ENCODE results near the gene TRIM65. TPM values are rescaled to one million over a fixed set of nuclear protein-coding genes. Genes with fewer than 3 reads are reported as not detected.

Gene TRIM65
- polyA plus RNA-seq, 6 donors from 2014 or later, result 15.4 to 33.0 (median 23.4) TPM

- H3K36me3 Mint-ChIP-seq, result no peaks in the 10 kb centered on the region
- H3K9me3 Mint-ChIP-seq, result no peaks in the 10 kb centered on the region
- ATAC-seq (ENCODE audit: low read depth in 2 of 2) (no peak), DNase-seq (no peak)
- H3K4me3 Mint-ChIP-seq, result no peak overlapping the region
- H3K27ac Mint-ChIP-seq, result peak overlapping the region in 1 of 6 donors; percentile 76
- H3K4me1 Mint-ChIP-seq, result peaks cover under 1 to 9% (median 4%) of the 10 kb centered on the region in 3 donors
- no peaks in the 10 kb centered on the region for H3K27me3 Mint-ChIP-seq
Observed at GRCh38 chr17:75909812-75910274, 13.1 kb upstream of the TRIM65 start.

- Mint-ChIP-seq H3K4me1 (peaks cover 4 to 10% (median 4%) of the 10 kb centered on the region in 3 donors), H3K36me3 (no peaks in the 10 kb centered on the region), H3K27me3 (no peaks in the 10 kb centered on the region), H3K9me3 (no peaks in the 10 kb centered on the region), H3K4me3 (peak overlapping the region in 2 of 8 donors; percentile 33 to 75), H3K27ac (no peak overlapping the region)
- ATAC-seq (ENCODE audit: low read depth in 2 of 2), result no peak
- DNase-seq, result no peak
Observed at GRCh38 chr17:75909051-75909811, 12.5 kb upstream of the TRIM65 start.

- Mint-ChIP-seq H3K36me3 (no peaks in the 10 kb centered on the region), H3K9me3 (no peaks in the 10 kb centered on the region), H3K4me1 (peaks cover 7 to 15% (median 11%) of the 10 kb centered on the region in 3 donors), H3K27ac (no peak overlapping the region), H3K4me3 (no peak overlapping the region), H3K27me3 (no peaks in the 10 kb centered on the region)
- DNase-seq (no peak), ATAC-seq (ENCODE audit: low read depth in 2 of 2) (no peak)
Observed at GRCh38 chr17:75908201-75908600, 11.4 kb upstream of the TRIM65 start.

GRCh38 chr17:75906143-75906884 lies 9.6 kb upstream of the TRIM65 start:
- ATAC-seq (ENCODE audit: low read depth in 2 of 2), result no peak
- H3K27ac Mint-ChIP-seq, result peak overlapping the region in 2 of 6 donors; percentile 65 to 86
- no peaks in the 10 kb centered on the region for H3K27me3 Mint-ChIP-seq
- H3K4me3 Mint-ChIP-seq, result peak overlapping the region; percentile 15 to 73 (median 54)
- DNase-seq, result no peak
- H3K9me3 Mint-ChIP-seq, result no peaks in the 10 kb centered on the region
- no peaks in the 10 kb centered on the region for H3K36me3 Mint-ChIP-seq
- peaks cover 7 to 15% (median 11%) of the 10 kb centered on the region in 3 donors for H3K4me1 Mint-ChIP-seq

- peak within 1 kb of the TSS; percentile 90 to 95 (median 92) for H3K4me3 Mint-ChIP-seq
Observed at GRCh38 chr17:75904749-75905521, 8.2 kb upstream of the TRIM65 start, which contains the start of gene MRPL38. Gene MRPL38, minus strand, starts transcription at chr17:75904884. Its CDS starts 9 bp downstream, at chr17:75904875.

GRCh38 chr17:75902406-75902805 lies 5.7 kb upstream of the TRIM65 start:
- no peak for ATAC-seq (ENCODE audit: low read depth in 2 of 2)
- Mint-ChIP-seq H3K27me3 (no peaks in the 10 kb centered on the region), H3K9me3 (no peaks in the 10 kb centered on the region)

More at GRCh38 chr17:75904749-75905521, 8.2 kb upstream of the TRIM65 start, which contains the start of gene MRPL38:
- H3K27me3 Mint-ChIP-seq, result no peaks in the 10 kb centered on the region
- DNase-seq (peak; percentile 97), ATAC-seq (ENCODE audit: low read depth in 2 of 2) (peak; percentile 96 to 98)
- no peaks in the 10 kb centered on the region for H3K9me3 Mint-ChIP-seq
- H3K36me3 Mint-ChIP-seq, result no peaks in the 10 kb centered on the region
- peaks cover 7 to 15% (median 13%) of the 10 kb centered on the region in 3 donors for H3K4me1 Mint-ChIP-seq
- peak within 1 kb of the TSS; percentile 75 to 97 (median 94) for H3K27ac Mint-ChIP-seq

GRCh38 chr17:75901727-75902126 lies 5.0 kb upstream of the TRIM65 start:
- peaks cover 7 to 19% (median 15%) of the 10 kb centered on the region in 3 donors for H3K4me1 Mint-ChIP-seq

More at GRCh38 chr17:75902406-75902805, 5.7 kb upstream of the TRIM65 start:
- H3K27ac Mint-ChIP-seq, result no peak overlapping the region
- no peak for DNase-seq
- H3K36me3 Mint-ChIP-seq, result peaks cover 0 to 7% of the 10 kb centered on the region in 2 donors
- peaks cover 7 to 17% (median 15%) of the 10 kb centered on the region in 3 donors for H3K4me1 Mint-ChIP-seq
- peak overlapping the region in 2 of 8 donors; percentile 25 to 56 for H3K4me3 Mint-ChIP-seq

GRCh38 chr17:75900691-75901533 lies 4.2 kb upstream of the TRIM65 start:
- ATAC-seq (ENCODE audit: low read depth in 2 of 2), result no peak
- Mint-ChIP-seq H3K36me3 (peaks cover 0 to 7% of the 10 kb centered on the region in 2 donors), H3K4me1 (peaks cover 7 to 20% (median 12%) of the 10 kb centered on the region in 3 donors), H3K4me3 (peak overlapping the region in 1 of 8 donors; percentile 59), H3K27ac (no peak overlapping the region), H3K9me3 (no peaks in the 10 kb centered on the region), H3K27me3 (no peaks in the 10 kb centered on the region)
- DNase-seq, result no peak

More at GRCh38 chr17:75901727-75902126, 5.0 kb upstream of the TRIM65 start:
- ATAC-seq (ENCODE audit: low read depth in 2 of 2) (no peak), DNase-seq (no peak)
- H3K27ac Mint-ChIP-seq, result peak overlapping the region in 1 of 6 donors; percentile 39
- peaks cover 0 to 7% of the 10 kb centered on the region in 2 donors for H3K36me3 Mint-ChIP-seq
- H3K9me3 Mint-ChIP-seq, result no peaks in the 10 kb centered on the region
- no peaks in the 10 kb centered on the region for H3K27me3 Mint-ChIP-seq
- H3K4me3 Mint-ChIP-seq, result peak overlapping the region in 3 of 8 donors; percentile 25 to 56 (median 53)

GRCh38 chr17:75899767-75900468 lies 3.2 kb upstream of the TRIM65 start:
- peaks cover 17 to 26% (median 18%) of the 10 kb centered on the region in 3 donors for H3K4me1 Mint-ChIP-seq
- H3K36me3 Mint-ChIP-seq, result peaks cover 0 to 7% of the 10 kb centered on the region in 2 donors
- H3K4me3 Mint-ChIP-seq, result peak overlapping the region in 2 of 8 donors; percentile 15 to 59
- H3K27ac Mint-ChIP-seq, result peak overlapping the region in 1 of 6 donors; percentile 61
- no peaks in the 10 kb centered on the region for H3K9me3 Mint-ChIP-seq
- ATAC-seq (ENCODE audit: low read depth in 2 of 2), result no peak
- DNase-seq, result no peak
- H3K27me3 Mint-ChIP-seq, result no peaks in the 10 kb centered on the region

- Mint-ChIP-seq H3K4me1 (peaks cover 16 to 28% (median 24%) of the 10 kb centered on the region in 3 donors), H3K36me3 (peaks cover 0 to 7% of the 10 kb centered on the region in 2 donors), H3K27me3 (no peaks in the 10 kb centered on the region), H3K27ac (peak overlapping the region in 1 of 6 donors; percentile 10), H3K4me3 (peak overlapping the region in 1 of 8 donors; percentile 60), H3K9me3 (no peaks in the 10 kb centered on the region)
- ATAC-seq (ENCODE audit: low read depth in 2 of 2) (no peak), DNase-seq (no peak)
Observed at GRCh38 chr17:75899353-75899752, 2.6 kb upstream of the TRIM65 start.

GRCh38 chr17:75898791-75899190 lies 2.0 kb upstream of the TRIM65 start:
- Mint-ChIP-seq H3K27me3 (no peaks in the 10 kb centered on the region), H3K4me3 (peak overlapping the region in 2 of 8 donors; percentile 33 to 60), H3K27ac (no peak overlapping the region), H3K4me1 (peaks cover 18 to 30% (median 24%) of the 10 kb centered on the region in 3 donors), H3K9me3 (no peaks in the 10 kb centered on the region), H3K36me3 (peaks cover 0 to 7% of the 10 kb centered on the region in 2 donors)
- no peak for ATAC-seq (ENCODE audit: low read depth in 2 of 2)
- no peak for DNase-seq

Data from naive B cell (primary cell).